ENCODE data around the gene TMEM178B. TPM values are rescaled to one million over a fixed set of nuclear protein-coding genes. Genes with fewer than 3 reads are reported as not detected.

The TMEM178B gene
- total and polyA plus RNA-seq, 2 of the 13 experiments (the other 11 are each of a cell fraction or from before 2014, with no cell fraction given), result 0.01 to 0.02 TPM

DNA sequence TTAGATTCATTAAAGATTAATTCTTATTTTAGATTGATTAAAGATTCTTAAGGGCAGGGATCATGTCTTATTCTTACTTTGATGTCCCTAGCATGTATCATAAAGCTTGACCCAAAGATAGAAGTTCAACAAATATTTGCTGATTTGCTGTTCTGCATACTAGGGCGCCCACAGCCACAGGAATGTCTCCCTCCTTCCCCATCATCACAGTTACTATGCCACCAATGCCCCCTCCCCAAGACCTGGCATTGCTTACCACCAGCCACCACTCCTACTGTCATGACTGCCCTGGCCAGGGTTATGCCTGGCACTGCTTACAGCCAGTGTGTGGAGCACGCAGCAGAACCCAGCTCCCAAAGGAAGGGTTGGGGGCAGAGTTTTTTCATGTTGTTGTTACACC, 390.7 kb downstream of the TMEM178B start:
- WGBS (ENCODE audit: low lambda C conversion rate), result 0% methylated on average over 2 of the region's 2 CpGs
- in situ Hi-C loops (cut with HindIII; ENCODE audit: extremely low pct_ligation_motif_present, low pct_unique_long_range_greater_than_20kb) (no loop called here), intact Hi-C loops (cut with micrococcal nuclease; ENCODE audit: unreplicated experiment) (no loop called here)
- TF ChIP-seq, protein P1, sequence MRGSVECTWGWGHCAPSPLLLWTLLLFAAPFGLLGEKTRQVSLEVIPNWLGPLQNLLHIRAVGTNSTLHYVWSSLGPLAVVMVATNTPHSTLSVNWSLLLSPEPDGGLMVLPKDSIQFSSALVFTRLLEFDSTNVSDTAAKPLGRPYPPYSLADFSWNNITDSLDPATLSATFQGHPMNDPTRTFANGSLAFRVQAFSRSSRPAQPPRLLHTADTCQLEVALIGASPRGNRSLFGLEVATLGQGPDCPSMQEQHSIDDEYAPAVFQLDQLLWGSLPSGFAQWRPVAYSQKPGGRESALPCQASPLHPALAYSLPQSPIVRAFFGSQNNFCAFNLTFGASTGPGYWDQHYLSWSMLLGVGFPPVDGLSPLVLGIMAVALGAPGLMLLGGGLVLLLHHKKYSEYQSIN (CRISPR knock-in tag; IDR thresholded peaks at IDR 0.05; ENCODE audit: borderline replicate concordance), result no peak
- no peak for TF ChIP-seq KDM5B (CRISPR knock-in tag; IDR thresholded peaks at IDR 0.05; ENCODE audit: borderline replicate concordance)
- TF ChIP-seq SYNCRIP (IDR thresholded peaks at IDR 0.05; ENCODE audit: insufficient read depth, low read depth, low read length), result no peak
- TF ChIP-seq, protein P2, sequence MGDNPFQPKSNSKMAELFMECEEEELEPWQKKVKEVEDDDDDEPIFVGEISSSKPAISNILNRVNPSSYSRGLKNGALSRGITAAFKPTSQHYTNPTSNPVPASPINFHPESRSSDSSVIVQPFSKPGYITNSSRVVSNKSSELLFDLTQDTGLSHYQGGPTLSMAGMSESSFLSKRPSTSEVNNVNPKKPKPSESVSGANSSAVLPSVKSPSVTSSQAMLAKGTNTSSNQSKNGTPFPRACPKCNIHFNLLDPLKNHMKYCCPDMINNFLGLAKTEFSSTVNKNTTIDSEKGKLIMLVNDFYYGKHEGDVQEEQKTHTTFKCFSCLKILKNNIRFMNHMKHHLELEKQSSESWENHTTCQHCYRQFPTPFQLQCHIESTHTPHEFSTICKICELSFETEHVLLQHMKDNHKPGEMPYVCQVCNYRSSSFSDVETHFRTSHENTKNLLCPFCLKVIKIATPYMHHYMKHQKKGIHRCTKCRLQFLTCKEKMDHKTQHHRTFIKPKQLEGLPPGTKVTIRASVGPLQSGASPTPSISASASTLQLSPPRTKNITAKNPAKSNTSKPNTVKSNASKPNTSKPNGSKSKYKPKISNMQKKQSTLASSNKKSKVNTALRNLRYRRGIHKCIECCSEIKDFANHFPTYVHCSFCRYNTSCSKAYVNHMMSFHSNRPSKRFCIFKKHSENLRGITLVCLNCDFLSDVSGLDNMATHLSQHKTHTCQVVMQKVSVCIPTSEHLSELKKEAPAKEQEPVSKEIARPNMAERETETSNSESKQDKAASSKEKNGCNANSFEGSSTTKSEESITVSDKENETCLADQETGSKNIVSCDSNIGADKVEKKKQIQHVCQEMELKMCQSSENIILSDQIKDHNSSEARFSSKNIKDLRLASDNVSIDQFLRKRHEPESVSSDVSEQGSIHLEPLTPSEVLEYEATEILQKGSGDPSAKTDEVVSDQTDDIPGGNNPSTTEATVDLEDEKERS (CRISPR knock-in tag; IDR thresholded peaks at IDR 0.05), result no peak
- TF ChIP-seq, protein P3, sequence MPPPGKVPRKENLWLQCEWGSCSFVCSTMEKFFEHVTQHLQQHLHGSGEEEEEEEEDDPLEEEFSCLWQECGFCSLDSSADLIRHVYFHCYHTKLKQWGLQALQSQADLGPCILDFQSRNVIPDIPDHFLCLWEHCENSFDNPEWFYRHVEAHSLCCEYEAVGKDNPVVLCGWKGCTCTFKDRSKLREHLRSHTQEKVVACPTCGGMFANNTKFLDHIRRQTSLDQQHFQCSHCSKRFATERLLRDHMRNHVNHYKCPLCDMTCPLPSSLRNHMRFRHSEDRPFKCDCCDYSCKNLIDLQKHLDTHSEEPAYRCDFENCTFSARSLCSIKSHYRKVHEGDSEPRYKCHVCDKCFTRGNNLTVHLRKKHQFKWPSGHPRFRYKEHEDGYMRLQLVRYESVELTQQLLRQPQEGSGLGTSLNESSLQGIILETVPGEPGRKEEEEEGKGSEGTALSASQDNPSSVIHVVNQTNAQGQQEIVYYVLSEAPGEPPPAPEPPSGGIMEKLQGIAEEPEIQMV (CRISPR knock-in tag; IDR thresholded peaks at IDR 0.05; ENCODE audit: low read depth), result no peak
- TF ChIP-seq ZNF841 (CRISPR knock-in tag; IDR thresholded peaks at IDR 0.05; ENCODE audit: borderline replicate concordance), result no peak
- TF ChIP-seq, protein P4, sequence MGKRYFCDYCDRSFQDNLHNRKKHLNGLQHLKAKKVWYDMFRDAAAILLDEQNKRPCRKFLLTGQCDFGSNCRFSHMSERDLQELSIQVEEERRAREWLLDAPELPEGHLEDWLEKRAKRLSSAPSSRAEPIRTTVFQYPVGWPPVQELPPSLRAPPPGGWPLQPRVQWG (CRISPR knock-in tag; IDR thresholded peaks at IDR 0.05; ENCODE audit: borderline replicate concordance, low read depth), result no peak
- no peak for TF ChIP-seq GFI1 (CRISPR knock-in tag; IDR thresholded peaks at IDR 0.05; ENCODE audit: borderline replicate concordance)
- TF ChIP-seq ZBTB7A (CRISPR knock-in tag; IDR thresholded peaks at IDR 0.05), result no peak
- TF ChIP-seq ZNF10 (CRISPR knock-in tag; IDR thresholded peaks at IDR 0.05; ENCODE audit: borderline replicate concordance, low read depth), result no peak
- TF ChIP-seq, protein P5, sequence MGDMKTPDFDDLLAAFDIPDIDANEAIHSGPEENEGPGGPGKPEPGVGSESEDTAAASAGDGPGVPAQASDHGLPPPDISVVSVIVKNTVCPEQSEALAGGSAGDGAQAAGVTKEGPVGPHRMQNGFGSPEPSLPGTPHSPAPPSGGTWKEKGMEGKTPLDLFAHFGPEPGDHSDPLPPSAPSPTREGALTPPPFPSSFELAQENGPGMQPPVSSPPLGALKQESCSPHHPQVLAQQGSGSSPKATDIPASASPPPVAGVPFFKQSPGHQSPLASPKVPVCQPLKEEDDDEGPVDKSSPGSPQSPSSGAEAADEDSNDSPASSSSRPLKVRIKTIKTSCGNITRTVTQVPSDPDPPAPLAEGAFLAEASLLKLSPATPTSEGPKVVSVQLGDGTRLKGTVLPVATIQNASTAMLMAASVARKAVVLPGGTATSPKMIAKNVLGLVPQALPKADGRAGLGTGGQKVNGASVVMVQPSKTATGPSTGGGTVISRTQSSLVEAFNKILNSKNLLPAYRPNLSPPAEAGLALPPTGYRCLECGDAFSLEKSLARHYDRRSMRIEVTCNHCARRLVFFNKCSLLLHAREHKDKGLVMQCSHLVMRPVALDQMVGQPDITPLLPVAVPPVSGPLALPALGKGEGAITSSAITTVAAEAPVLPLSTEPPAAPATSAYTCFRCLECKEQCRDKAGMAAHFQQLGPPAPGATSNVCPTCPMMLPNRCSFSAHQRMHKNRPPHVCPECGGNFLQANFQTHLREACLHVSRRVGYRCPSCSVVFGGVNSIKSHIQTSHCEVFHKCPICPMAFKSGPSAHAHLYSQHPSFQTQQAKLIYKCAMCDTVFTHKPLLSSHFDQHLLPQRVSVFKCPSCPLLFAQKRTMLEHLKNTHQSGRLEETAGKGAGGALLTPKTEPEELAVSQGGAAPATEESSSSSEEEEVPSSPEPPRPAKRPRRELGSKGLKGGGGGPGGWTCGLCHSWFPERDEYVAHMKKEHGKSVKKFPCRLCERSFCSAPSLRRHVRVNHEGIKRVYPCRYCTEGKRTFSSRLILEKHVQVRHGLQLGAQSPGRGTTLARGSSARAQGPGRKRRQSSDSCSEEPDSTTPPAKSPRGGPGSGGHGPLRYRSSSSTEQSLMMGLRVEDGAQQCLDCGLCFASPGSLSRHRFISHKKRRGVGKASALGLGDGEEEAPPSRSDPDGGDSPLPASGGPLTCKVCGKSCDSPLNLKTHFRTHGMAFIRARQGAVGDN (CRISPR knock-in tag; IDR thresholded peaks at IDR 0.05), result no peak
- no peak for TF ChIP-seq SMARCC2 (IDR thresholded peaks at IDR 0.05)
- TF ChIP-seq CREB1 (IDR thresholded peaks at IDR 0.05), result no peak
- no peak for TF ChIP-seq CREB1 (CRISPR knock-in tag; IDR thresholded peaks at IDR 0.05)
- no peak for TF ChIP-seq FOSL2 (CRISPR knock-in tag; IDR thresholded peaks at IDR 0.05)

More for the DNA sequence above, 390.7 kb downstream of the TMEM178B start:
- H3K4me3 ChIP-seq (replicated peaks in 1 of 3; ENCODE audit: insufficient read depth in 1 of 3, low read depth in 2 of 3, low read length in 3 of 3), result no peak overlapping the region
- no peak for FAIRE-seq
- H3K36me3 ChIP-seq (replicated peaks in 1 of 2; ENCODE audit: control insufficient read depth in 1 of 2, insufficient read depth in 2 of 2, low read length in 2 of 2), result no peaks in the 10 kb centered on the region
- no peaks in the 10 kb centered on the region for H3K4me1 ChIP-seq (ENCODE audit: insufficient read depth, low read length)
- peaks cover 2 to 35% of the 10 kb centered on the region in 2 experiments; a peak in 4 of 5 replicates for H3K27me3 ChIP-seq (ENCODE audit: control insufficient read depth in 1 of 2, insufficient read depth in 2 of 2, low read length in 2 of 2)
- no TSS peak for BruUV-seq (replicated peaks)
- no peak overlapping the region for H2AFZ ChIP-seq (ENCODE audit: low read length)
- no peaks in the 10 kb centered on the region for H3K79me2 ChIP-seq (ENCODE audit: insufficient read depth, low read length)
- no peak for DNase-seq (ENCODE audit: low spot score)
- H3K9me3 ChIP-seq (ENCODE audit: low read length), result no peaks in the 10 kb centered on the region
- H3K27ac ChIP-seq (ENCODE audit: extremely low read length, insufficient read depth, low read length), result no peak overlapping the region
- POLR2A ChIA-PET, result no interaction called here
- no peaks in the 10 kb centered on the region for H4K20me1 ChIP-seq (ENCODE audit: insufficient read depth, low read length)
- ATAC-seq, result no peak
- no peak overlapping the region for H3K4me2 ChIP-seq (ENCODE audit: low read depth, low read length)
- CTCF ChIA-PET (ENCODE audit: low intra/inter-chr PET ratio, low total read pairs), result no interaction called here
- no peak overlapping the region for H3K9ac ChIP-seq (ENCODE audit: insufficient read depth, low read depth, low read length)

Measured in HepG2 (cell line).